NCI-H345 treated with DMSO at 0.1 percent for 48 hours (cell line): ENCODE measurements around the gene CGB7.
"Not testable (repeated sequence)": the region's sequence is repeated elsewhere in the genome, so short reads cannot be mapped to it uniquely, and the experiment has no call there.

ENCODE experiments used
- DNase-seq: peaks from one replicate; lab custom pipeline; 2025; ENCODE audit not compliant: unreplicated experiment; lab: John Stamatoyannopoulos, UW

The CGB7 gene

GRCh38 chr19:49042666-49043065, 14.9 kb downstream of the CGB7 start:
- DNase-seq = not testable (repeated sequence)

GRCh38 chr19:49042177-49042576, 15.4 kb downstream of the CGB7 start:
- no peak for DNase-seq

- DNase-seq = not testable (repeated sequence)
Observed at GRCh38 chr19:49039736-49040135, 17.8 kb downstream of the CGB7 start.

GRCh38 chr19:49038557-49039276, 18.8 kb downstream of the CGB7 start:
- not testable (repeated sequence) for DNase-seq

GRCh38 chr19:49038111-49038510, 19.4 kb downstream of the CGB7 start:
- not testable (repeated sequence) for DNase-seq

GRCh38 chr19:49036815-49037214, 20.7 kb downstream of the CGB7 start, which contains the start of gene CGB1:
TSS of gene CGB1 (minus strand) at chr19:49036895. CDS start at chr19:49036711, 184 bp downstream.
- DNase-seq = not testable (repeated sequence)

- not testable (repeated sequence) for DNase-seq
Observed at GRCh38 chr19:49031642-49032301, 25.8 kb downstream of the CGB7 start, which contains the start of gene CGB2. TSS of gene CGB2 (plus strand) at chr19:49031890. CDS start at chr19:49032096, 206 bp downstream.

- not testable (repeated sequence) for DNase-seq
Observed at GRCh38 chr19:49030323-49030722, 27.2 kb downstream of the CGB7 start.

- DNase-seq = not testable (repeated sequence)
Observed at GRCh38 chr19:49029749-49030148, 27.8 kb downstream of the CGB7 start.

- DNase-seq = not testable (repeated sequence)
Observed at GRCh38 chr19:49028686-49029085, 28.9 kb downstream of the CGB7 start.

- not testable (repeated sequence) for DNase-seq
Observed at GRCh38 chr19:49025599-49025998, 31.9 kb downstream of the CGB7 start.

GRCh38 chr19:49025088-49025487, 32.5 kb downstream of the CGB7 start:
- DNase-seq = not testable (repeated sequence)

- not testable (repeated sequence) for DNase-seq
Observed at GRCh38 chr19:49024233-49024632, 33.3 kb downstream of the CGB7 start, which contains the start of gene CGB3. TSS of gene CGB3 (minus strand) at chr19:49024333. CDS start at chr19:49023971, 362 bp downstream.

GRCh38 chr19:49022116-49022515, 35.4 kb downstream of the CGB7 start:
- no peak for DNase-seq

- no peak for DNase-seq
Observed at GRCh38 chr19:49020931-49021895, 36.3 kb downstream of the CGB7 start.

GRCh38 chr19:49020342-49020741, 37.2 kb downstream of the CGB7 start:
- no peak for DNase-seq

- no peak for DNase-seq
Observed at GRCh38 chr19:49019242-49019932, 38.2 kb downstream of the CGB7 start.

- not testable (repeated sequence) for DNase-seq
Observed at GRCh38 chr19:49018388-49019241, 38.9 kb downstream of the CGB7 start.

- no peak for DNase-seq
Observed at GRCh38 chr19:49017666-49018351, 39.7 kb downstream of the CGB7 start.
